ENCODE results near the gene AKAP9.
"Not testable (repeated sequence)": the region's sequence is repeated elsewhere in the genome, so short reads cannot be mapped to it uniquely, and the experiment has no call there.

AKAP9 gene

DNA sequence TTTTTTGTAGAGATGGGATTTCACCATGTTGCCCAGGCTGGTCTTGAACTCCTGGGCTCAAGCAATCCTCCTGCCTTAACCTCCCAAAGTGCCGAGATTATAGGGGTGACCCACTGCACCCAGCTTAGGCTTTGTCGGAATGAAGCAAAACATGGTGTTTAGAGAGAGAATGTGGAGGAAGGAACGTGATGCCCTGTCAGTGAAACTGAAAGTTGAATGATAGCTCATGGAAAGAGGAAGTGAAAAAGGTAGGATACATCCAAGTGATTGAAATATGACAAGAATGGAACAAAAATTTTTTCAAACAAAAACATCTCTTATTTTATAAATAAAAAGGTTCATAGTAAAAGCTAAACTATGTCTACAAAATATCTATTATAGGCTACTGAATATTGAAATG is 5.9 kb downstream of the AKAP9 start:
- DNase-seq (ENCODE audit: low read depth in 2 of 2) = no peak

DNA sequence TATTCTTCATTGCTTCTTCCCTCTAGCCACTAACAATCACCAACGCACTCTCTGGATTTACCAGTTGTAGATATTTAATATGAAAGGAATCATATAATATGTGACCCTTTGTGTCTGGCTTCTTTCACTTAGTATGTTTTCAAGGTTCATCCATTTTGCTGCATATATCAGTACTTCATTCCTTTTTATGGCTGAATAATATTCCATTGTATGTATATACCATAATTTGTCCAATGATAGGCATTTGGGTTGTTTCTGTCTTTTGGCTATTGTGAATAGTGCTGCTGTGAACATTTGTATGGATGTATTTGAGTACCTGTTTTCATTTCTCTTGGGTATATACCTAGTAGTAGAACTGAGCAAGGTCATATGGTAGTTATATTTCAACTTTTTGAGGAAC is 7.3 kb downstream of the AKAP9 start:
- DNase-seq (ENCODE audit: low read depth in 2 of 2) = no peak

GRCh38 chr7:91949221-91950009 is 8.8 kb downstream of the AKAP9 start:
- no peak for DNase-seq (ENCODE audit: low read depth in 2 of 2)

GRCh38 chr7:91953618-91954017 is 13.0 kb downstream of the AKAP9 start:
- DNase-seq (ENCODE audit: low read depth in 2 of 2) = no peak

DNA sequence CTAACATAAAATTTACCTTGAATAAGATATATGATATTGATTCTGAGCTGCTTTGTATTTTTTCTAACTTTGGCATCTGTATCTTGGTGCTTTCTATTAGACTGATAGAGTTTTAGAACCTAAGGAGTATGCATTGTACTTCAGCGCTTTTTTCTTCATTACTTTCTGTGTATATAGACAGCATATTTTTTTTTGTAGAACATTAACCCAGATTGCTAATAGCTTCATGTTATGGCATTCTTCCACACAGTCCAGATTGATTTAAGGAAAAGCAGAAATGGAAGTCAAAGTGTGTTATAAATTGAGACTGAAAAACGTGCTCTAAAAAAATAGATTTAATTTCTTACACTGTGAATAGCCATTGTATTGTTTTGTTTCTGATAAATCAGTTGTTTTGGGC is 15.8 kb downstream of the AKAP9 start:
- DNase-seq (ENCODE audit: low read depth in 2 of 2) = not testable (repeated sequence)

- no peak for DNase-seq (ENCODE audit: low read depth in 2 of 2)
These were observed 16.6 kb downstream of the AKAP9 start for GRCh38 chr7:91957232-91957631.

- DNase-seq (ENCODE audit: low read depth in 2 of 2) = no peak
These were observed 17.2 kb downstream of the AKAP9 start for GRCh38 chr7:91957823-91958222.

- no peak for DNase-seq (ENCODE audit: low read depth in 2 of 2)
These were observed 18.4 kb downstream of the AKAP9 start for GRCh38 chr7:91959023-91959422.

DNA sequence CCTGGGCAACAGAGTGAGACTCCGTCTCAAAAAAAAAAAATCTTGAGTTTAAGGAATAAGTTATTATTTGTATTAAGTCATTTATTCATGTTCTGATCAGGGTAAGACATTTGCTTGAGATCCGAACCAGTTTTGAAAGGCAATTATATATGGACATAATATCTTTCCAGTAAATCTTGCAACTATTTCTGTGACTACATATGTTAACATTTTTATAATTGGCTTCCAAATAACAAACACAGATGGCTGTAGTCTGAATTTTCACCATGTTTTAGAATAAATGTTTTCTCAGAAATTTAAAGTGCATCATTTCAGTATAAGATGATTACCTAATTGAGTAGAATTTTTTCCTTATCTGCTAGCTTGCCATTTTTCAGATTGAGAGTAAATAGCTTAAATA is 21.2 kb downstream of the AKAP9 start:
- no peak for DNase-seq (ENCODE audit: low read depth in 2 of 2)

DNA sequence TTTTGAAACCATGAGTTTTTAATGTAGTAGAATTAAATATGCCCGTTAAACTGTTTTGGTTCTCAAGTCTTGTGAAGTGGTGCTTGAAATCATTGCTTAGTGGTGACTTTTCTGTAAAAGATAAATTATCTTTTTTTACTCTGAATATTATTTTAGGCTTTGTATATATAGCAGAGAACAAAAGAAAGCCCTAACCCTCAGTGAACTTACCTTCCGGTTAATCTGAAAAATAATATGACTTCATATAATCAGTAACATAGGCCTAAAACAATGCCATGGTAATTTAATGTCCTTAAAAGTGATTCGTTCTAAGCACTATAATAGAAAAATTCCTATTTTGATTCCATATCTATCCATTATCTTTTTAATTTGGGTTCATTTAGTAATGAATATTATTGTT is 21.8 kb downstream of the AKAP9 start:
- no peak for DNase-seq (ENCODE audit: low read depth in 2 of 2)

DNA sequence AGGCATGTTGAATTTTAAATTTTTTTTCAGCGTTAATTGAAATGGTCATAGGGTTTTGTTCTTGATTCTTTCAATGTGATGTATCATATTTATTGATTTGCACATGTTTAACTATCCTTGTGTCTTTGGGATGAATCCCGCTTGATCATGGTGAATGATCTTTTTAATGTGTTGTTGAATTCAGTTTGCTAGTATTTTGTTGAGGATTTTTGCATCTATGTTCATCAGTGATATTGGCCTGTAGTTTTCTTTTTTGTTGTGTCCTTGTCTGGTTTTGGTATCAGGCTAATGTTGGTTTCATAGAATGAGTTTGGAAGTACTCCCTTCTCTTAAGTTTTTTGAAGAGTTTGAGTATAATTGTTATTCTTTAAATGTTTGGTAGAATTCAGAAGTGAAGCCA is 26.9 kb downstream of the AKAP9 start:
- not testable (repeated sequence) for DNase-seq (ENCODE audit: low read depth in 2 of 2)

DNA sequence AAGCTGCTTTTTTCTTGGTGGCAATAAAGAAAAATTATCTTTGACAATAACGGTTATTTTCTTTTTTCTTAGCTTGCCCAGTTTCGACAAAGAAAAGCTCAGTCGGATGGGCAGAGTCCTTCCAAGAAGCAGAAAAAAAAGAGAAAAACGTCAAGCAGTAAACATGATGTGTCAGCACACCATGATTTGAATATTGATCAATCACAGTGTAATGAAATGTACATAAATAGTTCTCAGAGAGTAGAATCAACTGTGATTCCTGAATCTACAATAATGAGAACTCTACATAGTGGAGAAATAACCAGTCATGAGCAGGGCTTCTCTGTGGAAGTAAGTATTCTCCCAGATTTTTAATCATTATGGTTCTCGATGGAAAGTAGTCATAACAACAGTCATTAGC is 33.0 kb downstream of the AKAP9 start:
- no peak for DNase-seq (ENCODE audit: low read depth in 2 of 2)

DNA sequence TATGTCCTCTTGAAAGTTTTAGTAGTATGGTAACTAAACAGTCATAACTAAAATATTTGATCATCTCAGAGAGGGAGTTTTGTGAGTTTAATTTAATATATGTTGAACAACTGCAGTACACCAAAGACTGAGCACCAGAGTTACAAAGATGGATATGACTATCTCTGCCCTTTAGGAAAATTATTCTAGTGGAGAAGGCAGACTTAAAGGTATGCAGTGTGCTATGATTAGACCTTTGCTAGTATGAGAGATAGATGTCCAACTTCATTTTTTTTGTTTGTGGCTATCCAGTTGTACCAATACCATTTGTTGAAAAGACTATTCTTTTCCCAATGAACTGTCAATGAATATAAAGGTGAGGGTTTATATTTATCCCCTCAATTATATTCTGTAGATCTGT is 33.4 kb downstream of the AKAP9 start:
- no peak for DNase-seq (ENCODE audit: low read depth in 2 of 2)

DNA sequence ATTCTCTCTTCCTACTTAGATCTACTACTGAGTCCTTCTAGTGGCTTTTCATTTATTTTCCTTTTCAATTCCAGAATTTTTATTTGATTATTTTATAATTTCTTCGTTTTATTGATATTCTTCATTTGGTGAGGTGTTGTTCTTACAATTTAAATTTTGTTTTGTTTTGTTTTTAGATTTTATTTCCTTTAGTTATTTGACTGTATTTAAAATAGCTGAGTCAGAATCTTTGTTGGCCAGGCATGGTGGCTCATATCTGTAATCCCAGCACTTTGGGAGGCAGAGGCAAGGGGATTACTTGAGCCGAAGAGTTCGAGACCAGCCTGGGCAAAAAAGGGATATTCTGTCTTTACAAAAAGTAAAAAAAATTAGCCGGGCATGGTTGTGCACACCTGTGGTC is 36.1 kb downstream of the AKAP9 start:
- DNase-seq (ENCODE audit: low read depth in 2 of 2) = no peak

DNA sequence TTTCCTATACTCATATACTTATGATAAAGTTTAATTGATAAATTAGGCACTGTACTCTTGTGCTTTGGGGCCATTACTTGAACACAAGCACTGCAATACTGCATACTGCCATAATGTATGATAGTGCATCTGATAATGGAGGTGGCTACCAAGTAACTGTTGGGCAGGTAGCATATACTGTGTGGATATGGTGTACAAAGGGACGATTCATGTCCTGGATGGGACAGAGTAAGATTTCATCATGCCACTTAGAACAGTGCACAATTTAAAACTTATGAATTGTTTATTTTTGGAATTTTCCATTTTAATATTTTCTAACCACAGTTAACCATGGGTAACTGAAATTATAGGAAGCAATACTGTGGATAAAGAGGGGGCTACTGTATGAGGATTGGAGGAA is 38.9 kb downstream of the AKAP9 start:
- no peak for DNase-seq (ENCODE audit: low read depth in 2 of 2)

- not testable (repeated sequence) for DNase-seq (ENCODE audit: low read depth in 2 of 2)
These were observed 41.7 kb downstream of the AKAP9 start for GRCh38 chr7:91982352-91982751.

DNA sequence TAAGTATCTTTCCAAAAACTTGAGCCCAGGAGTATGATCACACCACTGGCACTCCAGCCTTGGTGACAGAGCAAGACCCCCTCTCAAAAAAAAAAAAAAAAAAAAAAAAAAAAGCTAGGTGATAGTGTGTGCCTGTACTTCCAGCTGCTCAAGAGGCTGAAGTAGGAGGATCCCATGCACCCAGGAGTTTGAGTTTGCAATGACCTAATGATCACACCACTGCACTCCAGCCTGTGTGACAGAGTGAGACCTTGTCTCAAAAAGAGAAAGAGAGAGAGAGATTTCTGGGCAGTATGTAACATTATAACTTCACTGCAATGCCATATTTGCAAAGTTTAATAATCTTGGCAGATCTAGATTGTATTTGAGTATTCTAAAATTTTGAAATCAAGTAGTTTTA is 47.6 kb downstream of the AKAP9 start:
- DNase-seq (ENCODE audit: low read depth in 2 of 2) = no peak

DNA sequence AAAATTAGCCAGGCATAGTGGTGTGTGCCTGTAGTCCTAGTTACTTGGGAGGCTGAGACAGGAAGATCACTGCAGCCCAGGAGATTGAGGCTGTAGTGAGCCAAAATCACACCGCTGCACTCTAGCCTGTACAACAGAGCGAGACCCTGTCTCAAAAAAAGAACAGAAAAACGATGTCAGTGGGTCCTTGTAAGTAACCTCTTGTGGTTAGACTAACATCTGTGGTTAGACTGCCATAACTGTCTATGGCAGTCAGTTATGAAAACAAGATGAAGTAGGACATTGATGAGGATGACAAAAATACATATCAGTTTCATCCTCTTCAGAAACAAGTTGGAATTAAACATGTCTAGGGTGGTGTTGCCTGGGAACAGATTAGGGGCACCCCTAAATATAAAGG is 53.3 kb downstream of the AKAP9 start:
- DNase-seq (ENCODE audit: low read depth in 2 of 2) = no peak

- DNase-seq (ENCODE audit: low read depth in 2 of 2) = no peak
These were observed 54.9 kb downstream of the AKAP9 start for GRCh38 chr7:91995391-91996105.

DNA sequence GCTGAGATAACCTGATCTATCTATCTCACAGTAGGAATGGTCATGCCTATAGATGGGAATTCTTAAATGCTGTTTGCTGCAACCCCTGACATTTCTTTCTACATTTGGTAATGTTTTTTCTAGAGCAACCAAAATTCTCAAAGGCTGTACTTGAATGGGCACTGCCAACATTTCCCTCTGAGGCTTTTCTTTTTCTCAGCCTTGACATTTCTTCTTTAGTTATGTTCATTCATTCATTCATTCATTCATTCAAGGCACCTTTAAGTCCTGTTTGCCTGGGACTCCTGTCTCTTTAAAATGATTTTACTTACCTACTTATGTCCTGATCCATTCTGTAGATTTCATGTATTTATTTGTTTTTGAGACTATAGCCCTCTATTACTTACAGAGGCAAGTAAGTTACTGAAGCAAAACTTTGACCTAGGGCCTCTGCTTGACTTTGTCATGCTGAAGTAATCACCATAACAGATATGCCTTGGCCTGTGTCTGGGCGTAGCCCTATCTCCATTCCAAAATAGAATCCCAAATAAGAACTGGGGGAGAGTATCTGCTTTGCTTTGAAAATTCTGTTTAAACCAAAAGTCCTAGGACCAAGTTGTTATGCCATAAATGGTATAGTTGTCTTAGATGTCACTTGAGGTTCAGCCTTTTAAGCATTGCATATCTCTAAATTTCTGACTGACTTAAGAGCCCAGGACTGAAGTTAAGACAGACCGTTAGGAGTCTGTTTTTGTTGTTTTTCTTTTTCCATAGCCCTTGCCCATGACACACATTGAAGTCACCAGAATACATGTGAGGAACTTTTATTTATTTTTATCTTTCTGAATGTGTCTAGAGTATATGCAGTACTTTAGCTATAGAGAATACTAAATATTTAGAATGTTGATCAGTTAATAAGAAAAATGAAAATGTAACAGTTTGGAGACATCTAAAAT is 59.2 kb downstream of the AKAP9 start:
- no peak for DNase-seq (ENCODE audit: low read depth in 2 of 2)

GRCh38 chr7:92002720-92003119 is 62.1 kb downstream of the AKAP9 start:
- no peak for DNase-seq (ENCODE audit: low read depth in 2 of 2)

GRCh38 chr7:92006046-92006445 is 65.4 kb downstream of the AKAP9 start:
- DNase-seq (ENCODE audit: low read depth in 2 of 2) = no peak
